B cell (primary cell): ENCODE results near the gene GNAS. TPM values are rescaled to one million over a fixed set of nuclear protein-coding genes. Genes with fewer than 3 reads are reported as not detected.

Experiments
- ATAC-seq: fragments of 200-7000 bp; cut with Tn5 transposase; one replicate; pipeline ENCODE4 v1.10.0; 2021; ENCODE audit warnings: low read depth, mild to moderate bottlenecking, moderate number of reproducible peaks, moderate library complexity
- CTCF ChIA-PET: fragments of 350-600 bp; sonication (Branson Sonifier 250); formaldehyde crosslinking; loops from one replicate; lab custom pipeline; 2021; ENCODE audit warnings: antibody characterized with exemption, inconsistent platforms; lab: Charles Lee
- POLR2A ChIA-PET: fragments of 350-600 bp; sonication (Branson Sonifier 250); formaldehyde crosslinking; loops from one replicate; lab custom pipeline; 2021; ENCODE audit warnings: antibody characterized with exemption; lab: Charles Lee
- DNase-seq: peaks from one replicate; pipeline ENCODE4 v3.0.0; 2013
- H2AFZ ChIP-seq: 2 replicates; pipeline ENCODE4 v1.6.1; 2012; ENCODE audit warnings: mild to moderate bottlenecking, low read depth, low read length; ENCODE audit not compliant: insufficient read depth, poor library complexity, severe bottlenecking
- H3K27ac ChIP-seq, 2 donors: 1 replicate in 1 of 2; 2 replicates in 1 of 2; pipeline ENCODE4 v1.5.1; 2012 to 2013; ENCODE audit warnings: low read length in 2 of 2, mild to moderate bottlenecking in 2 of 2, moderate library complexity in 1 of 2
- H3K27me3 ChIP-seq, 4 experiments: fragments of 200-600 bp in 1 of 4; sonication (generic) in 1 of 4; replicated peaks in 1 of 4; 1 replicate in 2 of 4; 2 replicates in 2 of 4; pipeline versions ENCODE4 v1.6.1 to v1.7.0; 2013 to 2016; ENCODE audit warnings: low read length in 3 of 4, mild to moderate bottlenecking in 2 of 4, mixed read lengths in 1 of 4, moderate library complexity in 1 of 4; ENCODE audit not compliant: insufficient read depth in 4 of 4, control insufficient read depth in 3 of 4; ENCODE audit errors: control extremely low read depth in 1 of 4
- H3K36me3 ChIP-seq, 2 experiments: replicated peaks in 1 of 2; 1 replicate in 1 of 2; 2 replicates in 1 of 2; pipeline versions ENCODE4 v1.6.1 to v1.7.1; 2013; ENCODE audit warnings: low read length in 1 of 2; ENCODE audit not compliant: insufficient read depth in 2 of 2, control insufficient read depth in 1 of 2; ENCODE audit errors: control extremely low read depth in 1 of 2, extremely low read depth in 1 of 2
- H3K4me1 ChIP-seq, 2 donors: fragments of 200-600 bp in 1 of 2; sonication (generic) in 1 of 2; 1 replicate in 1 of 2; 2 replicates in 1 of 2; pipeline versions ENCODE4 v1.5.1 to v1.6.1; 2013 to 2017; ENCODE audit warnings: low read length in 2 of 2; ENCODE audit not compliant: control insufficient read depth in 2 of 2, insufficient read depth in 2 of 2
- H3K4me2 ChIP-seq: replicated peaks from 2 replicates; pipeline ENCODE3; 2012; ENCODE audit warnings: mild to moderate bottlenecking, low read depth, low read length; ENCODE audit not compliant: poor library complexity, severe bottlenecking
- H3K4me3 ChIP-seq, 5 experiments: fragments of 200-600 bp in 1 of 5; sonication (generic) in 1 of 5; 1 replicate in 3 of 5; 2 replicates in 2 of 5; pipeline versions ENCODE4 v1.5.1 to v1.7.0; 2011 to 2016; ENCODE audit warnings: low read length in 4 of 5, mild to moderate bottlenecking in 4 of 5, low read depth in 2 of 5, control low read depth in 1 of 5, moderate library complexity in 1 of 5; ENCODE audit not compliant: insufficient read depth in 1 of 5; ENCODE audit errors: control extremely low read depth in 1 of 5, extremely low read depth in 1 of 5
- H3K79me2 ChIP-seq: fragments of 200-600 bp; sonication (generic); one replicate; pipeline ENCODE4 v1.6.0; 2016; ENCODE audit warnings: low read length; ENCODE audit not compliant: control insufficient read depth, insufficient read depth
- H3K9ac ChIP-seq: fragments of 200-600 bp; sonication (generic); 2 replicates; pipeline ENCODE4 v1.6.1; 2017; ENCODE audit warnings: mild to moderate bottlenecking, low read length, moderate library complexity
- H3K9me3 ChIP-seq, 3 donors: one replicate each; pipeline versions ENCODE4 v1.6.1 to v1.7.1; 2013; ENCODE audit warnings: low read length in 2 of 3; ENCODE audit not compliant: control insufficient read depth in 2 of 3, insufficient read depth in 1 of 3; ENCODE audit errors: control extremely low read depth in 1 of 3
- H4K20me1 ChIP-seq: 2 replicates; pipeline ENCODE4 v1.6.0; 2012; ENCODE audit warnings: mild to moderate bottlenecking, low read length; ENCODE audit not compliant: insufficient read depth, control insufficient read depth, poor library complexity, severe bottlenecking
- H3K27ac Mint-ChIP-seq: one replicate; pipeline ENCODE4 v1.8.0; 2021; ENCODE audit warnings: mixed read lengths
- H3K27me3 Mint-ChIP-seq: one replicate; pipeline ENCODE4 v1.8.0; 2021; ENCODE audit warnings: mixed read lengths
- H3K4me1 Mint-ChIP-seq: one replicate; pipeline ENCODE4 v1.8.0; 2021; ENCODE audit warnings: mixed read lengths
- H3K4me3 Mint-ChIP-seq: one replicate; pipeline ENCODE4 v1.8.0; 2021; ENCODE audit warnings: mixed read lengths
- H3K9me3 Mint-ChIP-seq: one replicate; pipeline ENCODE4 v1.8.0; 2022; ENCODE audit warnings: mixed read lengths; ENCODE audit not compliant: insufficient read depth
- EZH2 ChIP-seq: IDR thresholded peaks from 2 replicates; pipeline ENCODE4 v1.6.1; 2012; ENCODE audit warnings: borderline replicate concordance, low read depth, mild to moderate bottlenecking, moderate library complexity, low read length; ENCODE audit not compliant: insufficient read depth, poor library complexity, severe bottlenecking
- WGBS: methylation state at CpG from one replicate; pipeline ENCODE4 v1.1.5; 2013; ENCODE audit warnings: missing lambda C conversion rate; ENCODE audit not compliant: insufficient coverage; 5-methylcytosine and 5-hydroxymethylcytosine counted together
- intact Hi-C: fragments of 100-400 bp; cut with micrococcal nuclease; formaldehyde crosslinking; loops from one replicate; pipeline ENCODE4 v1.10.0; 2022
- polyA plus RNA-seq: library from polyadenylated mRNA; depleted of rRNA; stranded (reverse); fragments of >200 nt; gene quantifications from 2 replicates; pipeline ENCODE4 v1.2.3, GENCODE V29; 2012
- total RNA-seq, 2 donors: library from RNA; stranded (reverse); fragments of 120-200 nt in 1 of 2; gene quantifications; 1 replicate in 1 of 2; 2 replicates in 1 of 2; pipeline versions ENCODE4 v1.2.3 to v1.2.4, GENCODE V29; 2013 to 2022
- TF ChIP-seq, protein P1 (sequence below): fragments of 200-600 bp; IDR thresholded peaks from one replicate; pipeline ENCODE4 v1.8.0; 2022; ENCODE audit warnings: antibody characterized with exemption, mild to moderate bottlenecking

The GNAS gene
- total and polyA plus RNA-seq, 2 donors (not counting 1 experiment from before 2014, with no cell fraction given) = 714 to 1,181 TPM

DNA sequence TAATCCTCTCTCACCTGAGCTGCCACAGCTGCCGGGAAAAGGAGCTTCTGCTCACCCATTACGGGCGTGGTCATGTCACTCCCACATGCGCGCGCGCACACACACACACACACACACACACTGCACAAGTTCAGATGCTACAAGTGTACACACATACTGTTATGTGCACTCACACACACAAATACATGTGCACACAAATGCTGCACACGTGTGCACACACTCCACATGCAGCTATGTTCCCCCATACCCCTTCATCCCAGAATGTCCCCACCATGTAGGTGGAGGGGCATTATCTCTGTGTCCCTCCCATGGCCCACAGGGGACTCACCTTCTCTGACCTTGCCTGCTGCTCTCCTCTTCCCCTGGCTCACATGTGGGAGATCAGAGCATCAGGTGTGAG is 39.1 kb upstream of the GNAS start:
- Histone ChIP-seq H4K20me1 (no peaks in the 10 kb centered on the region), H2AFZ (no peak overlapping the region), H3K9me3 (no peaks in the 10 kb centered on the region), H3K4me3 (no peak overlapping the region), H3K4me2 (no peak overlapping the region), H3K4me1 (no peaks in the 10 kb centered on the region), H3K79me2 (no peaks in the 10 kb centered on the region), H3K27me3 (peaks cover 0 to 6% (median 0%) of the 10 kb centered on the region in 4 experiments), H3K9ac (no peak overlapping the region), H3K27ac (no peak overlapping the region), H3K36me3 (no peaks in the 10 kb centered on the region)
- Mint-ChIP-seq H3K9me3 (no peaks in the 10 kb centered on the region), H3K4me1 (no peaks in the 10 kb centered on the region), H3K4me3 (no peak overlapping the region), H3K27me3 (peaks cover 23% of the 10 kb centered on the region), H3K27ac (no peak overlapping the region)
- DNase-seq (no peak), ATAC-seq (no peak)
- CTCF ChIA-PET = no interaction called here
- intact Hi-C loops = no loop called here
- POLR2A ChIA-PET = no interaction called here
- no peak for TF ChIP-seq EZH2
- TF ChIP-seq, protein P1, sequence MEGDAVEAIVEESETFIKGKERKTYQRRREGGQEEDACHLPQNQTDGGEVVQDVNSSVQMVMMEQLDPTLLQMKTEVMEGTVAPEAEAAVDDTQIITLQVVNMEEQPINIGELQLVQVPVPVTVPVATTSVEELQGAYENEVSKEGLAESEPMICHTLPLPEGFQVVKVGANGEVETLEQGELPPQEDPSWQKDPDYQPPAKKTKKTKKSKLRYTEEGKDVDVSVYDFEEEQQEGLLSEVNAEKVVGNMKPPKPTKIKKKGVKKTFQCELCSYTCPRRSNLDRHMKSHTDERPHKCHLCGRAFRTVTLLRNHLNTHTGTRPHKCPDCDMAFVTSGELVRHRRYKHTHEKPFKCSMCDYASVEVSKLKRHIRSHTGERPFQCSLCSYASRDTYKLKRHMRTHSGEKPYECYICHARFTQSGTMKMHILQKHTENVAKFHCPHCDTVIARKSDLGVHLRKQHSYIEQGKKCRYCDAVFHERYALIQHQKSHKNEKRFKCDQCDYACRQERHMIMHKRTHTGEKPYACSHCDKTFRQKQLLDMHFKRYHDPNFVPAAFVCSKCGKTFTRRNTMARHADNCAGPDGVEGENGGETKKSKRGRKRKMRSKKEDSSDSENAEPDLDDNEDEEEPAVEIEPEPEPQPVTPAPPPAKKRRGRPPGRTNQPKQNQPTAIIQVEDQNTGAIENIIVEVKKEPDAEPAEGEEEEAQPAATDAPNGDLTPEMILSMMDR = no peak
- 97% methylated on average over 6 of the region's 8 CpGs for WGBS

DNA sequence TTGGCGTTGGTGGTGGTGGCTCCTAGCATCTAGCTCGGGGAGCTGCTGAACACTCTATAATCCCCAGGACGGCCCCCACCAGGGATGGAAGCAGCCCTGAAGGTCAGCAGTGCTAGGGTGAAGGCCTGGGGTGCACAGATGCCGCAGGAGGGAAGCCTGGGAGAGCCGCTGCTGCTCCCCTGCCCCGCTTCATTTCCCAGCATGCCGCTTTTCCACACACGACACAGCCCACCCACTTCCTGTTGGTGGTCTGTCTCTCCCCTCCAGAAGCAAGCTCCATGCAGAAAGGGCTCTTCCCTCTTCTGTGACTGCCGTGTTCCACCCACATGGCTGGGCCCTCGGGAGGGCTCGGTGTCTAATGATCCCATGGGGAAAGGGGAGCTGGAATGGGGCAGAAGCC is 37.1 kb upstream of the GNAS start:
- no peak overlapping the region for H3K9ac ChIP-seq
- H3K36me3 ChIP-seq = no peaks in the 10 kb centered on the region
- Mint-ChIP-seq H3K4me1 (no peaks in the 10 kb centered on the region), H3K4me3 (no peak overlapping the region), H3K27me3 (peaks cover 12% of the 10 kb centered on the region), H3K9me3 (no peaks in the 10 kb centered on the region), H3K27ac (no peak overlapping the region)
- H3K4me1 ChIP-seq = no peaks in the 10 kb centered on the region
- no peak overlapping the region for H3K27ac ChIP-seq
- DNase-seq = no peak
- 33% methylated on average over 11 of the region's 11 CpGs for WGBS
- no peaks in the 10 kb centered on the region for H3K79me2 ChIP-seq
- intact Hi-C loops = no loop called here
- CTCF ChIA-PET = no interaction called here
- peaks cover 0 to 6% (median 0%) of the 10 kb centered on the region in 4 experiments for H3K27me3 ChIP-seq
- POLR2A ChIA-PET = no interaction called here
- H3K4me3 ChIP-seq = no peak overlapping the region
- H3K9me3 ChIP-seq = peaks cover 0 to 5% (median 0%) of the 10 kb centered on the region in 3 donors
- ATAC-seq = no peak
- no peak overlapping the region for H2AFZ ChIP-seq
- no peak for TF ChIP-seq EZH2
- TF ChIP-seq, protein P1 = no peak
- no peak overlapping the region for H3K4me2 ChIP-seq
- H4K20me1 ChIP-seq = no peaks in the 10 kb centered on the region
